Trophoblast cell (in vitro differentiated cells and primary cell): Measurements from ENCODE around the gene LRRC1.
A peak's percentile ranks its signal among the peaks of the same experiment; 100 is the strongest.

Source experiments
- DNase-seq, 2 donors: peaks; one replicate each; pipeline ENCODE4 v3.0.0-alpha.2; 2016
- H2AFZ ChIP-seq: 2 replicates; pipeline ENCODE4 v1.6.1; 2013; ENCODE audit warnings: low read length, moderate library complexity, mild to moderate bottlenecking; ENCODE audit not compliant: insufficient read depth, poor library complexity
- H2AK5ac ChIP-seq: 2 replicates; pipeline ENCODE4 v1.6.1; 2013; ENCODE audit warnings: mild to moderate bottlenecking, low read length
- H2BK120ac ChIP-seq: 2 replicates; pipeline ENCODE4 v1.6.1; 2013; ENCODE audit warnings: low read length, mild to moderate bottlenecking, moderate library complexity; ENCODE audit not compliant: insufficient read depth, poor library complexity
- H2BK12ac ChIP-seq: 2 replicates; pipeline ENCODE4 v1.6.1; 2013; ENCODE audit warnings: mild to moderate bottlenecking, low read length, moderate library complexity
- H2BK5ac ChIP-seq: 2 replicates; pipeline ENCODE4 v1.6.1; 2013; ENCODE audit warnings: low read length, low read depth, moderate library complexity, mild to moderate bottlenecking; ENCODE audit not compliant: poor library complexity
- H3K14ac ChIP-seq: 2 replicates; pipeline ENCODE4 v1.6.1; 2013; ENCODE audit warnings: mild to moderate bottlenecking, low read length
- H3K18ac ChIP-seq: 2 replicates; pipeline ENCODE4 v1.6.1; 2013; ENCODE audit warnings: mild to moderate bottlenecking, low read length
- H3K23ac ChIP-seq: 2 replicates; pipeline ENCODE4 v1.6.1; 2013; ENCODE audit warnings: low read length
- H3K27ac ChIP-seq: 2 replicates; pipeline ENCODE4 v1.5.1; 2013; ENCODE audit warnings: low read depth, mild to moderate bottlenecking, inconsistent platforms, low read length, moderate library complexity
- H3K27me3 ChIP-seq: 2 replicates; pipeline ENCODE4 v1.6.1; 2013; ENCODE audit warnings: inconsistent platforms, mild to moderate bottlenecking, low read length, moderate library complexity; ENCODE audit not compliant: insufficient read depth
- H3K36me3 ChIP-seq, 2 experiments: 1 replicate in 1 of 2; 2 replicates in 1 of 2; pipeline ENCODE4 v1.6.1; 2013; ENCODE audit warnings: low read length in 2 of 2, mild to moderate bottlenecking in 2 of 2, moderate library complexity in 1 of 2; ENCODE audit not compliant: insufficient read depth in 2 of 2, control insufficient read depth in 1 of 2
- H3K4ac ChIP-seq: 2 replicates; pipeline ENCODE4 v1.6.1; 2013; ENCODE audit warnings: low read depth, mild to moderate bottlenecking, low read length, moderate library complexity
- H3K4me1 ChIP-seq, 2 experiments: 1 replicate in 1 of 2; 2 replicates in 1 of 2; pipeline ENCODE4 v1.6.1; 2013; ENCODE audit warnings: low read length in 2 of 2, mild to moderate bottlenecking in 2 of 2, moderate library complexity in 1 of 2; ENCODE audit not compliant: insufficient read depth in 2 of 2, control insufficient read depth in 1 of 2
- H3K4me2 ChIP-seq: 2 replicates; pipeline ENCODE4 v1.6.1; 2013; ENCODE audit warnings: inconsistent platforms, mild to moderate bottlenecking, low read length, moderate library complexity
- H3K4me3 ChIP-seq: 2 replicates; pipeline ENCODE4 v1.5.1; 2013; ENCODE audit warnings: mild to moderate bottlenecking, low read depth, low read length, inconsistent platforms
- H3K79me1 ChIP-seq: one replicate; pipeline ENCODE4 v1.6.1; 2013; ENCODE audit warnings: low read length
- H3K79me2 ChIP-seq: 2 replicates; pipeline ENCODE4 v1.6.1; 2013; ENCODE audit warnings: low read length, mild to moderate bottlenecking; ENCODE audit not compliant: control insufficient read depth, insufficient read depth, poor library complexity
- H3K9ac ChIP-seq: 2 replicates; pipeline ENCODE4 v1.6.1; 2013; ENCODE audit warnings: mild to moderate bottlenecking, low read length
- H3K9me3 ChIP-seq: 2 replicates; pipeline ENCODE4 v1.6.1; 2013; ENCODE audit warnings: low read depth, mild to moderate bottlenecking, control low read depth, inconsistent platforms, low read length; ENCODE audit not compliant: insufficient read depth
- H4K12ac ChIP-seq: 2 replicates; pipeline ENCODE4 v1.6.1; 2013; ENCODE audit warnings: low read depth, mild to moderate bottlenecking, low read length, moderate library complexity
- H4K8ac ChIP-seq: 2 replicates; pipeline ENCODE4 v1.6.1; 2013; ENCODE audit warnings: low read depth, mild to moderate bottlenecking, low read length, moderate library complexity
- H4K91ac ChIP-seq: one replicate; pipeline ENCODE4 v1.6.1; 2013; ENCODE audit warnings: low read depth, mild to moderate bottlenecking, low read length, moderate library complexity
- WGBS: extraction: QIAGEN DNeasy Blood & Tissue Kit; methylation state at CpG from one replicate; pipeline ENCODE4 v1.1.7; 2013; ENCODE audit warnings: missing lambda C conversion rate; ENCODE audit not compliant: insufficient read length, insufficient coverage; ENCODE audit errors: extremely low coverage; 5-methylcytosine and 5-hydroxymethylcytosine counted together

LRRC1 gene

DNA sequence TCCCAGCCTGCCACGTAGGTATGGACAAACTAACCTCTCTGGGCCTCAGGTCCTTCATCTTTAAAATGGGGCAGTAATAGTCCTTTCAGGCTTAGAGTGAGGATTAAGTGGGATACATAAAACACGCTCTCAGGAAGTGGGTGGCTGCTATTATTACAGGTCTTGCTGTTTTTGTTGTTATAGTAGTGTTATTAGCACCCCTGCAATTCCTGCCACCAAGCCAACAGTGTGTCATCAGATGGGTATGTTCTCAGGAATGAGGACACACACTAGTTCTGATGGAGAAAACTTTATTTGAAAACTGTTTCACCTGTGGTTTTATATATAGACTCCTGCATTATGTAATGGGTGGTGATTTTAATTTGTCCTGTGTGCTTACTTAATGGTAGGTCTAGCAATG, 131.7 kb downstream of the LRRC1 start:
- peaks cover 8 to 11% of the 10 kb centered on the region in 2 experiments for H3K36me3 ChIP-seq
- no peak overlapping the region for H3K4ac ChIP-seq
- H3K79me2 ChIP-seq: no peaks in the 10 kb centered on the region

DNA sequence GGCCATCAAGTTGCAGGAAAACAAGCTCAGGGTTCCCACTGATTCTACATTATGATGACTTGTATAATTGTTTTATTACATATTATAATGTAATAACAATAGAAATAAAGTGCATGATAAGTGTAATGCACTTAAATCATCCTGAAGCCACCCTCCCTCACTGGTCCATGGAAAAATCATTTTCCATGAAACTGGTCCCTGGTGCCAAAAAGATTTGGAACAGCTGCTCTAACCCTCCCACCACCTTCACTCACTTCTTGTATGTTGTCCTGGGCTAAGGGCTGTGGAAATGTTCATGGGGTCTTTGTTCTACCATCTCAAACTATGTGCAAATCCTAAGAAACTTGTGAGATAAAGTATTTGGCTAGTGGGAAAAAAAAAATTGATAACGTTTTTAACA, 133.8 kb downstream of the LRRC1 start:
- peaks cover 8 to 10% of the 10 kb centered on the region in 2 experiments for H3K36me3 ChIP-seq

More for the DNA sequence above, 131.7 kb downstream of the LRRC1 start:
- WGBS: no CpG with 5 or more reads among the region's 2 CpGs
- Histone ChIP-seq H3K4me2 (no peak overlapping the region), H2AK5ac (no peak overlapping the region), H3K14ac (no peak overlapping the region), H2BK5ac (peak overlapping the region; percentile 31), H3K4me1 (peaks cover 6 to 28% of the 10 kb centered on the region in 2 experiments), H3K9ac (no peak overlapping the region), H3K9me3 (no peaks in the 10 kb centered on the region), H4K91ac (peak overlapping the region; percentile 20), H3K27me3 (no peaks in the 10 kb centered on the region), H4K12ac (no peak overlapping the region), H3K27ac (peak overlapping the region; percentile 91), H2BK12ac (no peak overlapping the region), H4K8ac (no peak overlapping the region), H2BK120ac (peak overlapping the region; percentile 41), H3K4me3 (no peak overlapping the region), H2AFZ (no peak overlapping the region), H3K18ac (no peak overlapping the region), H3K23ac (no peak overlapping the region), H3K79me1 (peaks cover 16% of the 10 kb centered on the region)
- DNase-seq: peak in 1 of 2 donors; percentile 39

DNA sequence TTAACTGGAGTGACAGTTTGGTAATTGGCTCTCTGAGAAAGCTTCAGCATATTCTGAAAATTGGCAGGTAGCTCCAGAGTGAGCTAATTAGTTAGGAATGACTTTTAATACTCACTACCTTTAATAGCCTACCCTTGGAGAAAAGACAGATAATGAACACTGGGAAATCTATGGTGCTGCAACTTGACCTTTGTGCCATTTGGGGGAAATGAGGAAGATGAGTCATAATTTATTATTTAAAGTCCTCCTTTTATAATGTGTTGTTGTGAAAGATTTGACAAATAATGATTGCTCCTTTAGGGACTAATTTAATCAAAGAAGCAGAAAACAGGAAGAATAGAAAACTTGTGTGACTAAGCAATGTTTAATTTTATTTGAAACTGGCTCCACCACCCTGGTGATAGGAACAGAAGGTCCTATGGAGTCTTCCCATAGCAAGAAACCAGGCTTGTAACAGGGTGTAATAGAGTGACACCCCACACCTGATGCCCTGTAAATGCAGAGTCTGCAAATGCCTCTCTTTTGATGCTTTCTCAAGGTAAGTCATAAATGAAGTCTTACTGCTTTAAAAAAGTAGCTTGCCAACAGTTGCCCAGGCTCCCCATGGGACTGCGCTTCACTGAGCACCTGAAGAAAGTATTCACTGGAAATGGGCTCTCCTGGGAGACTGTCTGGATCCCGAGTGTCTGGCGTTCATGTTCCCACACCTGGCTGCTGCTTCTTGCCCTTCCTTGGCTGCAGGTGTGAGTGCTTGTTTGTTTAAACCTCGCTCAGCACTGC, 134.4 kb downstream of the LRRC1 start:
- Histone ChIP-seq H3K4me2 (no peak overlapping the region), H3K23ac (no peak overlapping the region), H4K12ac (no peak overlapping the region), H3K9me3 (no peaks in the 10 kb centered on the region), H3K14ac (no peak overlapping the region), H3K4ac (peak overlapping the region; percentile 9), H2BK120ac (peak overlapping the region; percentile 44), H3K79me1 (peaks cover 16% of the 10 kb centered on the region), H3K18ac (peak overlapping the region; percentile 11), H3K79me2 (no peaks in the 10 kb centered on the region), H2BK12ac (peak overlapping the region; percentile 2), H4K91ac (peak overlapping the region; percentile 28), H2AFZ (no peak overlapping the region), H3K4me3 (no peak overlapping the region), H4K8ac (no peak overlapping the region), H3K36me3 (peaks cover 8 to 10% of the 10 kb centered on the region in 2 experiments), H2AK5ac (no peak overlapping the region), H2BK5ac (peak overlapping the region; percentile 14), H3K9ac (no peak overlapping the region), H3K4me1 (peaks cover 6 to 28% of the 10 kb centered on the region in 2 experiments), H3K27ac (no peak overlapping the region), H3K27me3 (no peaks in the 10 kb centered on the region)
- no CpG with 5 or more reads among the region's 4 CpGs for WGBS
- DNase-seq: no peak

More for the DNA sequence above, 133.8 kb downstream of the LRRC1 start:
- Histone ChIP-seq H3K9ac (no peak overlapping the region), H2BK120ac (no peak overlapping the region), H2BK12ac (no peak overlapping the region), H2BK5ac (no peak overlapping the region), H2AK5ac (no peak overlapping the region), H3K27me3 (no peaks in the 10 kb centered on the region), H3K79me2 (no peaks in the 10 kb centered on the region), H3K4me1 (peaks cover 6 to 28% of the 10 kb centered on the region in 2 experiments), H3K4ac (no peak overlapping the region), H3K14ac (no peak overlapping the region), H3K79me1 (peaks cover 16% of the 10 kb centered on the region), H3K27ac (no peak overlapping the region), H3K4me3 (no peak overlapping the region), H3K4me2 (no peak overlapping the region), H4K8ac (no peak overlapping the region), H2AFZ (no peak overlapping the region), H3K18ac (no peak overlapping the region), H4K12ac (no peak overlapping the region), H4K91ac (no peak overlapping the region), H3K23ac (no peak overlapping the region), H3K9me3 (no peaks in the 10 kb centered on the region)
- DNase-seq: no peak
- no CpG with 5 or more reads among the region's 1 CpG for WGBS

DNA sequence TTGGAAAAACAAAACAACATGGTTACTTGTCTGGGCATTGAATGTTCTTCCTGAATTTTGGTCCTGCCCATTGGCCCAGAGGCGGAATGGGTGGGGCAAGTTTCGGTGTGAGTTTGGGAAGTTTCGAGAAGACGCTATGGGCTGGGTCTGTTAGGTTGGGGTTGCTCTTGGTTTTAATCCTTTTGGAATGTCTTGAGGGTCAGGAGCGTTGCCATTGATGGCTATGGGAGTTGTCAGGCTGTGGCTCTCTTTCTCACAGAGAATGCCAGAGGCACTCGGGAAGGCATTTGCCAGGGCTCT, 135.0 kb downstream of the LRRC1 start:
- no peak overlapping the region for H3K27ac ChIP-seq
- H3K4me3 ChIP-seq: no peak overlapping the region
- no peak overlapping the region for H4K12ac ChIP-seq
- peak overlapping the region; percentile 9 for H3K4ac ChIP-seq
- no peak for DNase-seq
- H3K14ac ChIP-seq: no peak overlapping the region
- peaks cover 8 to 32% of the 10 kb centered on the region in 2 experiments for H3K4me1 ChIP-seq
- peak overlapping the region; percentile 44 for H2BK120ac ChIP-seq
- no peaks in the 10 kb centered on the region for H3K27me3 ChIP-seq
- peak overlapping the region; percentile 11 for H3K18ac ChIP-seq
- no peaks in the 10 kb centered on the region for H3K79me2 ChIP-seq
- no peak overlapping the region for H4K91ac ChIP-seq
- H3K36me3 ChIP-seq: peaks cover 8 to 10% of the 10 kb centered on the region in 2 experiments
- H2AK5ac ChIP-seq: no peak overlapping the region
- H3K4me2 ChIP-seq: no peak overlapping the region
- no peaks in the 10 kb centered on the region for H3K9me3 ChIP-seq
- H3K9ac ChIP-seq: no peak overlapping the region
- no peak overlapping the region for H2AFZ ChIP-seq
- H2BK12ac ChIP-seq: peak overlapping the region; percentile 51
- H2BK5ac ChIP-seq: peak overlapping the region; percentile 14
- no peak overlapping the region for H3K23ac ChIP-seq
- no CpG with 5 or more reads among the region's 6 CpGs for WGBS
- no peak overlapping the region for H4K8ac ChIP-seq
- H3K79me1 ChIP-seq: peaks cover 18% of the 10 kb centered on the region
